Activated T-helper 17 cell treated with anti-CD3 and anti-CD28 coated beads, Interleukin-2, amount 50 U/mL, for 72 hours (primary cell): ENCODE results near the gene TRAF4. TPM values are rescaled to one million over a fixed set of nuclear protein-coding genes. Genes with fewer than 3 reads are reported as not detected.

Source experiments
- total RNA-seq, 2 donors: library from RNA; stranded (reverse); gene quantifications; one replicate each; pipeline ENCODE4 v1.2.3, GENCODE V29; 2022

Gene TRAF4
- total RNA-seq, 2 donors from 2014 or later: 78.4 to 181 TPM

Other genes starting within 250 kb of the TRAF4 start
- not detected for gene FOXN1, start 237.7 kb upstream of the TRAF4 start, total RNA-seq
- gene UNC119, start 191.4 kb upstream of the TRAF4 start, total RNA-seq: 10 to 100 TPM; 39.1 to 67.7 TPM
- gene PIGS, start 172.5 kb upstream of the TRAF4 start, total RNA-seq: 10 to 100 TPM; 33.2 to 38.9 TPM
- 100 to 1,000 TPM in 1 of 2 donors, 10 to 100 TPM in 1; 55.0 to 335 TPM for gene ALDOC, start 167.1 kb upstream of the TRAF4 start, total RNA-seq
- gene SPAG5, start 145.0 kb upstream of the TRAF4 start, total RNA-seq: 100 to 1,000 TPM; 140 to 195 TPM
- gene RSKR, start 129.8 kb upstream of the TRAF4 start, total RNA-seq: 10 to 100 TPM; 25.5 to 36.3 TPM
- gene BLTP2, start 98.9 kb upstream of the TRAF4 start, total RNA-seq: 100 to 1,000 TPM; 134 to 226 TPM
- 10 to 100 TPM; 48.3 to 48.6 TPM for gene SDF2, start 82.1 kb upstream of the TRAF4 start, total RNA-seq
- gene SUPT6H, start 81.8 kb upstream of the TRAF4 start, total RNA-seq: 10 to 100 TPM; 80.2 to 89.1 TPM
- 10 to 100 TPM in 1 of 2 donors, 1 to 10 TPM in 1; 4.4 to 12.4 TPM for gene PROCA1, start 32.1 kb upstream of the TRAF4 start, total RNA-seq
- gene RAB34, start 26.1 kb upstream of the TRAF4 start, total RNA-seq: 10 to 100 TPM in 1 of 2 donors, 1 to 10 TPM in 1; 4.1 to 22.4 TPM
- 1,000 to 10,000 TPM; 2,238 to 2,546 TPM for gene RPL23A, start 24.0 kb upstream of the TRAF4 start, total RNA-seq
- gene TLCD1, start 17.8 kb upstream of the TRAF4 start, total RNA-seq: 10 to 100 TPM in 1 of 2 donors, 1 to 10 TPM in 1; 4.8 to 13.4 TPM
- gene NEK8, start 15.2 kb upstream of the TRAF4 start, total RNA-seq: 1 to 10 TPM; 4.9 to 9.2 TPM
- 10 to 100 TPM; 18.7 to 25.1 TPM for gene FAM222B, start 98.8 kb downstream of the TRAF4 start, total RNA-seq
- 10 to 100 TPM; 38.2 to 60.2 TPM for gene ERAL1, start 111.0 kb downstream of the TRAF4 start, total RNA-seq
- gene FLOT2, start 153.7 kb downstream of the TRAF4 start, total RNA-seq: 100 to 1,000 TPM in 1 of 2 donors, 10 to 100 TPM in 1; 85.8 to 113 TPM
- 10 to 100 TPM; 24.9 to 82.1 TPM for gene DHRS13, start 159.1 kb downstream of the TRAF4 start, total RNA-seq
- gene PHF12, start 207.5 kb downstream of the TRAF4 start, total RNA-seq: 10 to 100 TPM; 56.9 to 60.2 TPM